ENCODE data around the gene CAPN14. TPM values are rescaled to one million over a fixed set of nuclear protein-coding genes. Genes with fewer than 3 reads are reported as not detected.

The CAPN14 gene
- total and polyA plus RNA-seq, 2 of the 4 experiments (the other 2 are of a cell fraction), result under 0.01 to 0.09 TPM

DNA sequence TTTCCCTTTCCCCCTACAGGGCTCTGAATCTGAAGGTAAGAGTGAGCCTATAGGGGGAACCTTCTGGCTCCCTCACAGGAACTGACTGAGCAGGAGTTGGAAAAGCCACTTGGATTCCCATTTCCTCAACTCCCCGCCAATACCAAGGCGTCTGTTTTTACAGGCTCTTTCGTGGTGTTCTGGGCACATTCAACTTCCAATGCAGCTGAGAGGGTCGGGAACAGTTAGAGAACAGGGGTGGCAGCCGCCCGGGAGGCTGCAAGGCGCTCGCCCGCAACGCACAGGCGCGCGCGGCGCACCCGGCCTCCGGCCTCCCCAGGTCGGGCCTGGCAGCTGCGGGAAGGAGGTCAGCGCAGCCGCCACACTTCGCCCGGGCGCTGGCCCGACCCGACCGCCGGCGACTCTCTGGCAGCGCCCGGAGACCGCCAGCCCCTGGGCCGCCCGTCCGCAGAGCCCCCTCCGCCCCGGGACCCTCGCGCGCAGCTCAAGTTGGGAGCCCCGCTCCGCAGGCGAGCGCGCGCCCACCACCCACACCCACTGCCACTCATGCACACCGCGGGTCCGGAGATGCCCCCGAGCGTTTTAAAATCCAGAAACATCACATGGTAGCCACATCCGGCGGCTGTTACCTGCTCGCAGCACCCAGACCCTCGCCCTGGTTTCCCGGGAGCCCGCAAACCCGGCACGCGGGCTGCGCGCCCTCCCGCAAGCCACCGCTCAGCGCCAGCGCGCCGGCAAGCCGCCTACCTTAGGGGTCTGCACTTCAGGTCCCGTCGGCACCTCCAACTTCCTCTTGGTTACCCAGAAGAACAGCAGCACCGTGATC lies 79.9 kb downstream of the CAPN14 start (continued):
- TF ChIP-seq FOS (IDR thresholded peaks at IDR 0.05; ENCODE audit: low read depth, low read length), result no peak

GRCh38 chr2:31136732-31137131 lies 80.6 kb downstream of the CAPN14 start:
- Histone ChIP-seq H3K79me1 (ENCODE audit: low read depth in 1 of 2, low read length in 2 of 2) (no peaks in the 10 kb centered on the region), H4K20me1 (ENCODE audit: insufficient read depth, low read length) (no peaks in the 10 kb centered on the region), H2BK5ac (ENCODE audit: low read depth, low read length, poor library complexity, severe bottlenecking) (no peak overlapping the region), H3K36me3 (ENCODE audit: control insufficient read depth, insufficient read depth, low read length) (no peaks in the 10 kb centered on the region), H4K8ac (ENCODE audit: low read depth in 2 of 2, low read length in 2 of 2) (no peak overlapping the region), H3K18ac (ENCODE audit: low read depth, low read length) (no peak overlapping the region), H3K9me1 (ENCODE audit: insufficient read depth, low read length) (no peaks in the 10 kb centered on the region), H2BK20ac (ENCODE audit: low read depth, low read length) (no peak overlapping the region), H4K5ac (ENCODE audit: low read depth, low read length) (no peak overlapping the region), H3K4me3 (ENCODE audit: insufficient read depth, low read depth, low read length) (no peak overlapping the region), H4K91ac (ENCODE audit: insufficient read depth, low read depth, low read length) (no peak overlapping the region), H3K9ac (ENCODE audit: low read depth, low read length) (no peak overlapping the region), H3K27me3 (ENCODE audit: control insufficient read depth, insufficient read depth, low read length) (peaks cover 64% of the 10 kb centered on the region), H3K4ac (ENCODE audit: low read depth, low read length) (no peak overlapping the region), H2BK15ac (ENCODE audit: low read depth, low read length) (no peak overlapping the region), H3K56ac (ENCODE audit: extremely low read depth, insufficient read depth, low read length) (no peak overlapping the region), H3K14ac (replicated peaks; ENCODE audit: low read depth, low read length) (no peak overlapping the region), H3K4me1 (ENCODE audit: control insufficient read depth, insufficient read depth, low read length) (no peaks in the 10 kb centered on the region), H3K27ac (ENCODE audit: insufficient read depth, low read length) (no peak overlapping the region), H2BK120ac (ENCODE audit: low read depth, low read length) (no peak overlapping the region), H3K23ac (ENCODE audit: low read depth, low read length) (no peak overlapping the region), H3K9me3 (ENCODE audit: control insufficient read depth, insufficient read depth, low read length) (no peaks in the 10 kb centered on the region), H2AFZ (replicated peaks; ENCODE audit: low read length, poor library complexity) (no peak overlapping the region), H2AK9ac (replicated peaks; ENCODE audit: low read depth, low read length, poor library complexity) (no peak overlapping the region), H3K4me2 (ENCODE audit: low read depth, low read length) (no peak overlapping the region), H2AK5ac (ENCODE audit: low read depth, low read length) (no peak overlapping the region)
- ATAC-seq (ENCODE audit: low read depth) (no peak), DNase-seq (no peak)
- ChIA-PET CTCF (no interaction called here), POLR2A (ENCODE audit: unreplicated experiment) (no interaction called here)
- intact Hi-C loops (cut with micrococcal nuclease) (no loop called here), in situ Hi-C loops (cut with MboI; ENCODE audit: low sequenced_read_pairs) (no loop called here), dilution Hi-C loops (cut with HindIII; ENCODE audit: low sequenced_read_pairs, unreplicated experiment) (no loop called here)
- no TSS peak for BruUV-seq (replicated peaks)
- WGBS, 2 experiments (ENCODE audit: extremely low coverage in 2 of 2, insufficient read length in 1 of 2), result 87% methylated on average over 4 of the region's 10 CpGs; no CpG with 5 or more reads in 1 of the 2 experiments
- no peak for TF ChIP-seq MAFK (IDR thresholded peaks at IDR 0.05; ENCODE audit: low read depth, low read length)
- TF ChIP-seq, protein P1, sequence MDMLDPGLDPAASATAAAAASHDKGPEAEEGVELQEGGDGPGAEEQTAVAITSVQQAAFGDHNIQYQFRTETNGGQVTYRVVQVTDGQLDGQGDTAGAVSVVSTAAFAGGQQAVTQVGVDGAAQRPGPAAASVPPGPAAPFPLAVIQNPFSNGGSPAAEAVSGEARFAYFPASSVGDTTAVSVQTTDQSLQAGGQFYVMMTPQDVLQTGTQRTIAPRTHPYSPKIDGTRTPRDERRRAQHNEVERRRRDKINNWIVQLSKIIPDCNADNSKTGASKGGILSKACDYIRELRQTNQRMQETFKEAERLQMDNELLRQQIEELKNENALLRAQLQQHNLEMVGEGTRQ (IDR thresholded peaks at IDR 0.05; ENCODE audit: low read depth, low read length), result no peak
- no peak for TF ChIP-seq MAZ (IDR thresholded peaks at IDR 0.05; ENCODE audit: borderline replicate concordance, low read depth, low read length)
- TF ChIP-seq, protein P2, sequence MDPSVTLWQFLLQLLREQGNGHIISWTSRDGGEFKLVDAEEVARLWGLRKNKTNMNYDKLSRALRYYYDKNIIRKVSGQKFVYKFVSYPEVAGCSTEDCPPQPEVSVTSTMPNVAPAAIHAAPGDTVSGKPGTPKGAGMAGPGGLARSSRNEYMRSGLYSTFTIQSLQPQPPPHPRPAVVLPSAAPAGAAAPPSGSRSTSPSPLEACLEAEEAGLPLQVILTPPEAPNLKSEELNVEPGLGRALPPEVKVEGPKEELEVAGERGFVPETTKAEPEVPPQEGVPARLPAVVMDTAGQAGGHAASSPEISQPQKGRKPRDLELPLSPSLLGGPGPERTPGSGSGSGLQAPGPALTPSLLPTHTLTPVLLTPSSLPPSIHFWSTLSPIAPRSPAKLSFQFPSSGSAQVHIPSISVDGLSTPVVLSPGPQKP (IDR thresholded peaks at IDR 0.05; ENCODE audit: borderline replicate concordance, low read depth, low read length), result no peak
- no peak for TF ChIP-seq POLR2A (IDR thresholded peaks at IDR 0.05; ENCODE audit: low read depth, low read length)
- TF ChIP-seq SMC3 (IDR thresholded peaks at IDR 0.05; ENCODE audit: low read depth, low read length), result no peak
- TF ChIP-seq BHLHE40 (IDR thresholded peaks at IDR 0.05; ENCODE audit: low read depth, low read length), result no peak
- TF ChIP-seq FOS (IDR thresholded peaks at IDR 0.05; ENCODE audit: low read depth, low read length), result no peak
- no peak for TF ChIP-seq CTCF (conservative IDR thresholded peaks at IDR 0.05; ENCODE audit: low read depth, low read length)
- TF ChIP-seq RAD21 (IDR thresholded peaks at IDR 0.05; ENCODE audit: low read length), result no peak
- no peak for TF ChIP-seq CHD1 (IDR thresholded peaks at IDR 0.05; ENCODE audit: low read depth, low read length)
- TF ChIP-seq MXI1 (IDR thresholded peaks at IDR 0.05; ENCODE audit: borderline replicate concordance, low read depth, low read length), result no peak
- TF ChIP-seq NFE2L2 (IDR thresholded peaks at IDR 0.05; ENCODE audit: low read depth, low read length), result no peak
